ENCODE data around the gene RAB22A.

Gene RAB22A

GRCh38 chr20:58309591-58310290 is at the start of gene RAB22A:
Gene RAB22A, plus strand, starts transcription at chr20:58309715. Its CDS starts 262 bp downstream, at chr20:58309977.
- DNase-seq, result peak; percentile 74 to 85

GRCh38 chr20:58260006-58260405 is 49.5 kb upstream of the RAB22A start:
- no peak for DNase-seq

GRCh38 chr20:58261660-58262059 is 47.9 kb upstream of the RAB22A start:
- DNase-seq, result no peak

- DNase-seq, result no peak
These were observed 45.2 kb upstream of the RAB22A start for GRCh38 chr20:58264271-58264670.

GRCh38 chr20:58267389-58268215 is 41.9 kb upstream of the RAB22A start:
- DNase-seq, result no peak

- no peak for DNase-seq
These were observed 41.1 kb upstream of the RAB22A start for GRCh38 chr20:58268421-58268821.

- DNase-seq, result no peak
These were observed 40.4 kb upstream of the RAB22A start for GRCh38 chr20:58268936-58269619.

- DNase-seq, result no peak
These were observed 37.7 kb upstream of the RAB22A start for GRCh38 chr20:58271606-58272351.

- DNase-seq, result no peak
These were observed 35.1 kb upstream of the RAB22A start for GRCh38 chr20:58274384-58274783.

- DNase-seq, result no peak
These were observed 32.4 kb upstream of the RAB22A start for GRCh38 chr20:58277107-58277506.

GRCh38 chr20:58277578-58278472 is 31.7 kb upstream of the RAB22A start:
- DNase-seq, result no peak

- no peak for DNase-seq
These were observed 22.8 kb upstream of the RAB22A start for GRCh38 chr20:58286729-58287128.

- no peak for DNase-seq
These were observed 21.9 kb upstream of the RAB22A start for GRCh38 chr20:58287638-58288037.

GRCh38 chr20:58289143-58289542 is 20.4 kb upstream of the RAB22A start:
- no peak for DNase-seq

- peak in 1 of 2 donors; percentile 21 for DNase-seq
These were observed 16.1 kb upstream of the RAB22A start for GRCh38 chr20:58293453-58293852.

GRCh38 chr20:58294497-58295455 is 14.7 kb upstream of the RAB22A start:
- DNase-seq, result no peak

- no peak for DNase-seq
These were observed 13.3 kb upstream of the RAB22A start for GRCh38 chr20:58296051-58296837.

- DNase-seq, result no peak
These were observed 12.1 kb upstream of the RAB22A start for GRCh38 chr20:58297394-58297793.

GRCh38 chr20:58300321-58300720 is 9.2 kb upstream of the RAB22A start:
- DNase-seq, result no peak

GRCh38 chr20:58303547-58303946 is 6.0 kb upstream of the RAB22A start:
- DNase-seq, result no peak
